PFSK-1 (cell line): ENCODE data around the gene UNCX.

Experiments used
- POLR2AphosphoS5 ChIP-seq: IDR thresholded peaks from 2 replicates; pipeline ENCODE4 v1.6.1; 2012; ENCODE audit warnings: low read depth, mild to moderate bottlenecking, control low read depth, low read length, moderate library complexity
- TAF1 ChIP-seq: IDR thresholded peaks from 2 replicates; pipeline ENCODE4 v1.6.1; 2012; ENCODE audit warnings: low read length, control low read depth, borderline replicate concordance; ENCODE audit not compliant: insufficient read depth

DNA sequence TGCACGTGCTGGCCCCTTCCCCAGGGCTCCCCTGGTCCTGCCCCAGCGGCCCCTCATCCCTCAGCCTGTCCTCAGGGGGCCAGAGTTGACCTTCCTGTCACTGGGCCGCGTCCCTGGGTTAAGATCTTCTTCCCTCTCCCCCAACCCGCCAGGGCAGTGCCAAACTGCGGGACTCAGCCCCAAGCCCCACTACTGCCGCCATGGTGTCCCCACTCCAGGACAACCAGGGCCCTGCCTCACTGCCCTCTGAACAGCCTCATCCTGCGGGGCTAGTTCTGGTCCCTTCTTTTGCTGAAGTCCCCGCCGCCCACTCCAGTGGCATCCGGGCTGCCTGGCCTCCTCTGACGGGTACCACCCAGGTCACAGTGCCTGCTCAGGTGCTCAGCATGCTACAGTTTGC lies 37.5 kb downstream of the UNCX start:
- TF ChIP-seq TAF1: no peak
- no peak for TF ChIP-seq POLR2AphosphoS5
